Kidney epithelial cell (primary cell): ENCODE results near the gene RNF111. TPM values are rescaled to one million over a fixed set of nuclear protein-coding genes. Genes with fewer than 3 reads are reported as not detected.

Experiments
- DNase-seq: peaks from one replicate; pipeline ENCODE4 v3.0.0-alpha.2; 2010; ENCODE audit warnings: low read depth
- H3K27me3 ChIP-seq: 2 replicates; pipeline ENCODE4 v1.6.0; 2011; ENCODE audit warnings: low read length; ENCODE audit not compliant: control insufficient read depth, insufficient read depth
- H3K36me3 ChIP-seq: 2 replicates; pipeline ENCODE4 v1.5.1; 2011; ENCODE audit warnings: low read length; ENCODE audit not compliant: control insufficient read depth, insufficient read depth
- H3K4me3 ChIP-seq: 2 replicates; pipeline ENCODE4 v1.5.1; 2011; ENCODE audit warnings: low read depth, mild to moderate bottlenecking, control low read depth, low read length
- total RNA-seq: library from RNA; depleted of rRNA; stranded (reverse); fragments of >200 nt; gene quantifications from 2 replicates; pipeline ENCODE4 v1.2.3, GENCODE V29; 2015
- TF ChIP-seq, protein P1 (sequence below): IDR thresholded peaks from 2 replicates; pipeline ENCODE4 v1.5.1; 2011; ENCODE audit warnings: mild to moderate bottlenecking, moderate library complexity, low read length, control low read depth, inconsistent platforms; ENCODE audit not compliant: insufficient read depth, poor library complexity, severe bottlenecking

The RNF111 gene
- total RNA-seq, 1 donor from 2014 or later: 18.0 TPM

- Histone ChIP-seq H3K4me3 (no peak overlapping the region), H3K36me3 (no peaks in the 10 kb centered on the region), H3K27me3 (no peaks in the 10 kb centered on the region)
- TF ChIP-seq, protein P1, sequence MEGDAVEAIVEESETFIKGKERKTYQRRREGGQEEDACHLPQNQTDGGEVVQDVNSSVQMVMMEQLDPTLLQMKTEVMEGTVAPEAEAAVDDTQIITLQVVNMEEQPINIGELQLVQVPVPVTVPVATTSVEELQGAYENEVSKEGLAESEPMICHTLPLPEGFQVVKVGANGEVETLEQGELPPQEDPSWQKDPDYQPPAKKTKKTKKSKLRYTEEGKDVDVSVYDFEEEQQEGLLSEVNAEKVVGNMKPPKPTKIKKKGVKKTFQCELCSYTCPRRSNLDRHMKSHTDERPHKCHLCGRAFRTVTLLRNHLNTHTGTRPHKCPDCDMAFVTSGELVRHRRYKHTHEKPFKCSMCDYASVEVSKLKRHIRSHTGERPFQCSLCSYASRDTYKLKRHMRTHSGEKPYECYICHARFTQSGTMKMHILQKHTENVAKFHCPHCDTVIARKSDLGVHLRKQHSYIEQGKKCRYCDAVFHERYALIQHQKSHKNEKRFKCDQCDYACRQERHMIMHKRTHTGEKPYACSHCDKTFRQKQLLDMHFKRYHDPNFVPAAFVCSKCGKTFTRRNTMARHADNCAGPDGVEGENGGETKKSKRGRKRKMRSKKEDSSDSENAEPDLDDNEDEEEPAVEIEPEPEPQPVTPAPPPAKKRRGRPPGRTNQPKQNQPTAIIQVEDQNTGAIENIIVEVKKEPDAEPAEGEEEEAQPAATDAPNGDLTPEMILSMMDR: no peak
- DNase-seq: no peak
Observed at GRCh38 chr15:59099162-59099685, 111.8 kb downstream of the RNF111 start.

DNA sequence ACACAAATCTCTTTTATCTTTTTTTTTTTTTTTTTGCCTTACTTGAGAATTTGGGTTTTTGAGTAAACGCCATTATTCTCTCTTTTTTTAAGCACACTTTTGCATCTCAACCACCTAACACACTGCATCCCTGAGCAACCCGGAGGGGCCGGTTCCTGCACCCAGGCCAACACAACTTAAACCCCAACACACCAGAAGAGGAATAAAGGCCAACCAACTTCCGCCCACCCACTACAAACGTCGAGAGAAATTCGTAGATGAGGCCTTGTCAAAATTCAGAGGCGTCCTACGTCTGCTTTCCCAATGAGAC is 117.1 kb downstream of the RNF111 start:
- DNase-seq: no peak
- TF ChIP-seq, protein P1: no peak
- peak overlapping the region; percentile 43 for H3K4me3 ChIP-seq
- H3K36me3 ChIP-seq: no peaks in the 10 kb centered on the region
- H3K27me3 ChIP-seq: no peaks in the 10 kb centered on the region

DNA sequence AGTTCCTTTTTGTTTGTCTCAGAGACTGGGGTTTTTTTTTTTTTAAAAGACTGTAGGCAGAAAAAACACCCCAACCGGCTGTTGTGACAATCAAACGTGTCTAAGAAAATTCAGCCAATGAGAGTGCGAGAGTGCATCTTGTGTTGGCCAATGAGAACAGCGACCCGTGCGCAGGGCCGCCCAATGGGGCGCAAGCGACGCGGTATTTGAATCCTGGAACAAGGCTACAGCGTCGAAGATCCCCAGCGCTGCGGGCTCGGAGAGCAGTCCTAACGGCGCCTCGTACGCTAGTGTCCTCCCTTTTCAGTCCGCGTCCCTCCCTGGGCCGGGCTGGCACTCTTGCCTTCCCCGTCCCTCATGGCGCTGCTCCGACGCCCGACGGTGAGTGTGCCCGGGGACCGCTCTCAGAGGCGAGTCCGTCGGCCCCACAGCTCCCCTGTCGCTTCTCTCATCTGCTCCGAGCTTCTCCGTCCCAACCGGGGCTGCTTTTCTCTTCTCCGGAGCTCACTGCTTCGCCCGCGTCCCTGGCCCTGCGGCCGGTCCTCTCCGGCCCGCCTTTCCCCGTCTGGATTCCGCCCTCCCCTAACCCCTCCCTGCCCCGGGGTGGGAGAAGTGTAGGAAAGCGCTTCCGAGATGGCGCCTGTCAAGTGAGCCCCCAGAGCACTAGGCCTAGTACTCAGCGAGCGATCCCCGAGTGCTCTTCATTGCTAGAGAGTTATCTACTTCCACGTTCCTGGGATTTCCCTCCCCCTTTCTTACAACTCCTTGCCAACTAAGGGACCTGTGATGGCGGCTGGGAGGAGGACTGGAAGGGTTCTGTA is 117.7 kb downstream of the RNF111 start, which contains the start of gene CCNB2:
TSS of gene CCNB2 (plus strand) at position 235 of the 821 bp plus-strand sequence. CDS start at position 358, 123 bp downstream.
- TF ChIP-seq, protein P1: no peak
- DNase-seq: peak; percentile 80
- Histone ChIP-seq H3K36me3 (no peaks in the 10 kb centered on the region), H3K27me3 (no peaks in the 10 kb centered on the region), H3K4me3 (peak within 1 kb of the TSS; percentile 73)

- no peak for DNase-seq
- H3K36me3 ChIP-seq: no peaks in the 10 kb centered on the region
- H3K4me3 ChIP-seq: peak overlapping the region; percentile 73
- H3K27me3 ChIP-seq: no peaks in the 10 kb centered on the region
- TF ChIP-seq, protein P1: peak; percentile 45
Observed at GRCh38 chr15:59105854-59106253, 118.4 kb downstream of the RNF111 start.

- DNase-seq: no peak
- no peak overlapping the region for H3K4me3 ChIP-seq
- TF ChIP-seq, protein P1: no peak
- no peaks in the 10 kb centered on the region for H3K27me3 ChIP-seq
- no peaks in the 10 kb centered on the region for H3K36me3 ChIP-seq
Observed at GRCh38 chr15:59111251-59111650, 123.8 kb downstream of the RNF111 start.

DNA sequence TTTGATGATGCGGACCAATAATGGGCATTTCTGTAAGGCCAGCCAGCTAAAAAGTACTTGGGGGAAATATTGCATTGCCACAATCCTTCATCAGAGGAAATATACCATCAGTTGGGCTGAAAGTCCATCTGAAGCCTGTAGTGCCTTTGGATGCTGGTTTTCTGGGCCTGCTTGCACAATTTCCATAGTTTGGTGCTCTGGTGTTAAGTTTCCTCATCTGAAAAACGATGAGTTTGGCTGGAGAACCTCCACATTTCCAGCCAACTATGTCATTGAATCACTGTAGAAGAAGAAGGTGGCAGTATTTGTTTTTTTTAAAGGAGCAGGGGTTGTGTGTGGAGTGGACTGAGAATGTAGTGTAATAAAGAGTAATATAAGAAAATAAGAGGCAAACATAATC is 127.6 kb downstream of the RNF111 start:
- DNase-seq: no peak
- H3K4me3 ChIP-seq: no peak overlapping the region
- no peaks in the 10 kb centered on the region for H3K27me3 ChIP-seq
- no peaks in the 10 kb centered on the region for H3K36me3 ChIP-seq
- TF ChIP-seq, protein P1: no peak
